ENCODE measurements around the gene IL11RA. TPM values are rescaled to one million over a fixed set of nuclear protein-coding genes. Genes with fewer than 3 reads are reported as not detected.

Gene IL11RA
- total and polyA plus RNA-seq, 9 of the 15 experiments (the other 6 are each of a cell fraction or from before 2014, with no cell fraction given): 0.11 to 5.8 (median 2.8) TPM

DNA sequence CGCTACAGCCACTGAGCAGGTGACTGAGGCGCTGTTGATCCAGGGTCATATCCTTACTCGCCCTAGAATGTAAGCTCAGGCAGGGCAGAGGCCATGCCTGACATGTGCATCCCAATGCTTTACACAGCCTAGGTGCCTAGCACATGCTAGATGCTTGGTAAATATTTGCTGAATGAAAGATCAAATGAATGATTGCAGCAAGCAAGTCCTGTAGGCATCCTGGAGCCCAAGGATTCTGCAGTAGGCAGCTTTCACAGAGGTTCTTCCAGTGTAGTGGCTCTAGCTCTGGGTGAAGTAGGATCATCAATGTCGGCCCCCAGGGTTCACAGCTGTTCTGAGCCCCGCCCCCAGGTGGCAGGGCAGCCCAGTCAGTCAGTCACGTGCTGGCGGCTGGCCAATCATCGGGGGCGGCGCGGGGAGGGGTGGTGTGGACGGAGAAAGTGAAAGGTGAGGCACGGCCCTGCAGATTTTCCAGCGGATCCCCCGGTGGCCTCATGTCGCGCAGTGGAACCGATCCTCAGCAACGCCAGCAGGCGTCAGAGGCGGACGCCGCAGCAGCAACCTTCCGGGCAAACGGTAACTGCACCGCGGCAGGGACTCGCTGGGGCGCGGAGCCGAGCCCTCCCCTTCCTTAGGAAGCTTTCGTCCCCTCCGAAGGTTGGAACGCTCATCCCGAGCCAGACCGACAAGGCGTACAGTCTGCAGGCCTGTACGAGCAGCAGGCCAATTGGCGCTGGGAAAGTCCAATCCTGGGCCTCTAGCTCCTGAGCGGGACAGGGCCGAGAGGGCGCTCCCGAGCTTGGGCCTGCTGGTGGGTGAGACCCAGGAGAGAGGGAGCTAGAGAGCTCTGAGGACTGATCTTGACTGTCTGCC is 5.5 kb upstream of the IL11RA start, which contains the start of gene GALT (continued):
- no peak for TF ChIP-seq HEY1 (CRISPR knock-in tag; IDR thresholded peaks at IDR 0.05; ENCODE audit: borderline replicate concordance)
- TF ChIP-seq, protein P1, sequence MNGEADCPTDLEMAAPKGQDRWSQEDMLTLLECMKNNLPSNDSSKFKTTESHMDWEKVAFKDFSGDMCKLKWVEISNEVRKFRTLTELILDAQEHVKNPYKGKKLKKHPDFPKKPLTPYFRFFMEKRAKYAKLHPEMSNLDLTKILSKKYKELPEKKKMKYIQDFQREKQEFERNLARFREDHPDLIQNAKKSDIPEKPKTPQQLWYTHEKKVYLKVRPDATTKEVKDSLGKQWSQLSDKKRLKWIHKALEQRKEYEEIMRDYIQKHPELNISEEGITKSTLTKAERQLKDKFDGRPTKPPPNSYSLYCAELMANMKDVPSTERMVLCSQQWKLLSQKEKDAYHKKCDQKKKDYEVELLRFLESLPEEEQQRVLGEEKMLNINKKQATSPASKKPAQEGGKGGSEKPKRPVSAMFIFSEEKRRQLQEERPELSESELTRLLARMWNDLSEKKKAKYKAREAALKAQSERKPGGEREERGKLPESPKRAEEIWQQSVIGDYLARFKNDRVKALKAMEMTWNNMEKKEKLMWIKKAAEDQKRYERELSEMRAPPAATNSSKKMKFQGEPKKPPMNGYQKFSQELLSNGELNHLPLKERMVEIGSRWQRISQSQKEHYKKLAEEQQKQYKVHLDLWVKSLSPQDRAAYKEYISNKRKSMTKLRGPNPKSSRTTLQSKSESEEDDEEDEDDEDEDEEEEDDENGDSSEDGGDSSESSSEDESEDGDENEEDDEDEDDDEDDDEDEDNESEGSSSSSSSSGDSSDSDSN (IDR thresholded peaks at IDR 0.05; ENCODE audit: borderline replicate concordance in 1 of 2, low read depth in 2 of 2, low read length in 2 of 2): peak; percentile 59 to 71; a peak in 3 of 4 replicates
- TF ChIP-seq CCNT2 (IDR thresholded peaks at IDR 0.05; ENCODE audit: borderline replicate concordance, extremely low read depth, insufficient read length, low read depth, low read length): no peak
- peak; percentile 47 for TF ChIP-seq TAF9B (IDR thresholded peaks at IDR 0.05; ENCODE audit: partially characterized antibody)
- no peak for TF ChIP-seq SNIP1 (IDR thresholded peaks at IDR 0.05; ENCODE audit: low read depth)
- no peak for TF ChIP-seq HNRNPL (IDR thresholded peaks at IDR 0.05; ENCODE audit: low read depth, low read length)
- TF ChIP-seq ELF2 (CRISPR knock-in tag; IDR thresholded peaks at IDR 0.05): no peak
- TF ChIP-seq NCOA4 (IDR thresholded peaks at IDR 0.05; ENCODE audit: partially characterized antibody): no peak
- no peak for TF ChIP-seq NCOR1 (IDR thresholded peaks at IDR 0.05)
- TF ChIP-seq ZNF668 (CRISPR knock-in tag; IDR thresholded peaks at IDR 0.05): no peak
- no peak for TF ChIP-seq E2F3 (CRISPR knock-in tag; IDR thresholded peaks at IDR 0.05)
- TF ChIP-seq, protein P2, sequence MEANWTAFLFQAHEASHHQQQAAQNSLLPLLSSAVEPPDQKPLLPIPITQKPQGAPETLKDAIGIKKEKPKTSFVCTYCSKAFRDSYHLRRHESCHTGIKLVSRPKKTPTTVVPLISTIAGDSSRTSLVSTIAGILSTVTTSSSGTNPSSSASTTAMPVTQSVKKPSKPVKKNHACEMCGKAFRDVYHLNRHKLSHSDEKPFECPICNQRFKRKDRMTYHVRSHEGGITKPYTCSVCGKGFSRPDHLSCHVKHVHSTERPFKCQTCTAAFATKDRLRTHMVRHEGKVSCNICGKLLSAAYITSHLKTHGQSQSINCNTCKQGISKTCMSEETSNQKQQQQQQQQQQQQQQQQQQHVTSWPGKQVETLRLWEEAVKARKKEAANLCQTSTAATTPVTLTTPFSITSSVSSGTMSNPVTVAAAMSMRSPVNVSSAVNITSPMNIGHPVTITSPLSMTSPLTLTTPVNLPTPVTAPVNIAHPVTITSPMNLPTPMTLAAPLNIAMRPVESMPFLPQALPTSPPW (CRISPR knock-in tag; IDR thresholded peaks at IDR 0.05): peak; percentile 76
- no peak for TF ChIP-seq PTBP1 (IDR thresholded peaks at IDR 0.05; ENCODE audit: low read depth, low read length)
- no peak for TF ChIP-seq ZNF324 (CRISPR knock-in tag; IDR thresholded peaks at IDR 0.05)
- TF ChIP-seq ZNF431 (CRISPR knock-in tag; IDR thresholded peaks at IDR 0.05): no peak
- peak; percentile 28; the same call in 1 of the 2 replicates for TF ChIP-seq ZNF316 (IDR thresholded peaks at IDR 0.05)
- no peak for TF ChIP-seq MAFF (IDR thresholded peaks at IDR 0.05; ENCODE audit: low read length)
- no peak for TF ChIP-seq ZNF23 (CRISPR knock-in tag; IDR thresholded peaks at IDR 0.05)
- TF ChIP-seq, protein P3, sequence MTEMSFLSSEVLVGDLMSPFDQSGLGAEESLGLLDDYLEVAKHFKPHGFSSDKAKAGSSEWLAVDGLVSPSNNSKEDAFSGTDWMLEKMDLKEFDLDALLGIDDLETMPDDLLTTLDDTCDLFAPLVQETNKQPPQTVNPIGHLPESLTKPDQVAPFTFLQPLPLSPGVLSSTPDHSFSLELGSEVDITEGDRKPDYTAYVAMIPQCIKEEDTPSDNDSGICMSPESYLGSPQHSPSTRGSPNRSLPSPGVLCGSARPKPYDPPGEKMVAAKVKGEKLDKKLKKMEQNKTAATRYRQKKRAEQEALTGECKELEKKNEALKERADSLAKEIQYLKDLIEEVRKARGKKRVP (CRISPR knock-in tag; IDR thresholded peaks at IDR 0.05): no peak
- no peak for TF ChIP-seq BDP1 (IDR thresholded peaks at IDR 0.05; ENCODE audit: insufficient read depth, insufficient read length)
- no peak for TF ChIP-seq CBX8 (IDR thresholded peaks at IDR 0.05; ENCODE audit: borderline replicate concordance, extremely low read depth, low read depth, low read length, poor library complexity, severe bottlenecking)
- TF ChIP-seq DIDO1 (tag; IDR thresholded peaks at IDR 0.05; ENCODE audit: low read depth): 0 out of 2 replicates have a peak, but pooled peaks have one; percentile 40
- TF ChIP-seq HDGF (IDR thresholded peaks at IDR 0.05): no peak
- no peak for TF ChIP-seq RUNX1 (IDR thresholded peaks at IDR 0.05; ENCODE audit: low read depth)
- TF ChIP-seq ETV6 (IDR thresholded peaks at IDR 0.05; ENCODE audit: borderline replicate concordance in 1 of 2, low read depth in 2 of 2, low read length in 1 of 2): no peak
- TF ChIP-seq ETV6 (CRISPR knock-in tag; IDR thresholded peaks at IDR 0.05; ENCODE audit: borderline replicate concordance): no peak
